ENCODE data around the gene PTRH1. TPM values are rescaled to one million over a fixed set of nuclear protein-coding genes. Genes with fewer than 3 reads are reported as not detected.

Gene PTRH1
- total RNA-seq, 1 experiment from 2014 or later, result 21.8 TPM

DNA sequence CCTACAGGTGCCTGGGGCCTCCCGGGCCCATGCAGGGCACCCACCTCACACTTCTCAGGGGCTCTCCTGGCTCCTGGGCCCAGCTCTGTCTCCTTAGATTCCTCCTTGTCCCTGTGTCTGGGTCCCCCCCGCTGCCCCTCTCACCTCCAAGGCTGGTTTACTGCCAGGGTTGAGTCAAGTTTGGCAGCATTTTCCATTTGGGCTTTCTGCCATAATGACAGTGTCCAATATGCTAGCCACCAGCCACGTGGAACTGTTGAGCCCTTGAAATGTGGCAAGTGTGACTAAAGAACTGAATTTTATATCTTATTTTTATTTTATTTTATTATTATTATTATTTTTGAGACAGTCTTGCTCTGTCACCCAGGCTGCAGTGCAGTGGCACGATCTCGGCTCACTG lies 2.3 kb upstream of the PTRH1 start:
- CTCF ChIA-PET, result no interaction called here
- no TSS peak for BruUV-seq (replicated peaks)
- RAD21 ChIA-PET (ENCODE audit: low non-redundant PET in 1 of 2, low total read pairs in 2 of 2, uncharacterized antibody in 2 of 2, unreplicated experiment in 2 of 2), result no interaction called here
- H3K27ac ChIP-seq (ENCODE audit: low read depth, low read length), result no peak overlapping the region
- H2AFZ ChIP-seq (ENCODE audit: low read depth, low read length, poor library complexity, severe bottlenecking), result no peak overlapping the region
- H3K9me3 ChIP-seq (ENCODE audit: control insufficient read depth in 1 of 2, insufficient read depth in 1 of 2, low read depth in 1 of 2, low read length in 2 of 2), result no peaks in the 10 kb centered on the region
- ATAC-seq (no peak), DNase-seq (ENCODE audit: low read depth, low spot score) (no peak)
- H3K27me3 ChIP-seq (ENCODE audit: insufficient read depth, low read length), result no peaks in the 10 kb centered on the region
- peaks cover 31 to 44% of the 10 kb centered on the region in 2 experiments for H3K4me1 ChIP-seq (ENCODE audit: control insufficient read depth in 1 of 2, insufficient read depth in 2 of 2, low read length in 2 of 2)
- no peaks in the 10 kb centered on the region for H3K9me2 ChIP-seq (ENCODE audit: insufficient read depth)
- no peak overlapping the region for H3K4me2 ChIP-seq (ENCODE audit: low read length)
- H3K9ac ChIP-seq (ENCODE audit: low read length), result no peak overlapping the region
- TF ChIP-seq ZFX (IDR thresholded peaks at IDR 0.05) (no peak), YY1 (IDR thresholded peaks at IDR 0.05; ENCODE audit: extremely low read depth, insufficient replicate concordance, low read depth, low read length) (no peak), EZH2 (IDR thresholded peaks at IDR 0.05) (no peak), SRF (IDR thresholded peaks at IDR 0.05; ENCODE audit: low read depth) (no peak)
- no peaks in the 10 kb centered on the region for H3K36me3 ChIP-seq (ENCODE audit: control insufficient read depth in 1 of 2, insufficient read depth in 2 of 2, low read length in 2 of 2)
- no peak overlapping the region for H3K4me3 ChIP-seq (replicated peaks in 1 of 2; ENCODE audit: low read depth in 1 of 2, low read length in 2 of 2)
- POLR2A ChIA-PET, result no interaction called here
- peaks cover 13% of the 10 kb centered on the region for H3K79me2 ChIP-seq (ENCODE audit: insufficient read depth, low read length)
- H4K20me1 ChIP-seq (ENCODE audit: insufficient read depth), result no peaks in the 10 kb centered on the region
- intact Hi-C loops (cut with micrococcal nuclease), result no loop called here

DNA sequence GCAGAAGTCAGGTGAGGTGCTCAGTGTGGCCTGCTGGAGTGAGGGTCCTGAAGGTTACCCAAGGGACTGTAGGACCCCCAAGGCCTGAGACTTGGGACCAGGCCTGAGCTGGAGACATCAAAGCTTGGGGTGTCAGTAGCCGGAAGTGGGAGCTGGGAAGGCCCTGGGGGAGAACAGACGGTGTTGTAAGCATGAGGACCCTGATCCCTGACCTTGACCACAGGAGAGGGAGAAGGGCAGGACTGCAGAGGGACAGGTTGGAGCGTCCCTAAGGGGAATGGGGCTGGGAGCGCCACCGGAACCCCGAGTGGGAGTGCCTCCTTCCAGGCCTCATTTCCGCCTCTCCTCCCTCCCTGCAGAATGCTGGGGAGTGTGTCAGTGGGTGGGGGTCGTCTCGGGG lies 949 bp upstream of the PTRH1 start:
- Histone ChIP-seq H3K79me2 (ENCODE audit: insufficient read depth, low read length) (peaks cover 13% of the 10 kb centered on the region), H2AFZ (ENCODE audit: low read depth, low read length, poor library complexity, severe bottlenecking) (no peak overlapping the region), H3K4me1 (ENCODE audit: control insufficient read depth in 1 of 2, insufficient read depth in 2 of 2, low read length in 2 of 2) (peaks cover 20 to 31% of the 10 kb centered on the region in 2 experiments), H4K20me1 (ENCODE audit: insufficient read depth) (no peaks in the 10 kb centered on the region), H3K9ac (ENCODE audit: low read length) (peak overlapping the region; percentile 93), H3K9me2 (ENCODE audit: insufficient read depth) (no peaks in the 10 kb centered on the region), H3K9me3 (ENCODE audit: control insufficient read depth in 1 of 2, insufficient read depth in 1 of 2, low read depth in 1 of 2, low read length in 2 of 2) (no peaks in the 10 kb centered on the region), H3K4me3 (replicated peaks in 1 of 2; ENCODE audit: low read depth in 1 of 2, low read length in 2 of 2) (peak overlapping the region; percentile 90 to 92), H3K27ac (ENCODE audit: low read depth, low read length) (peak overlapping the region; percentile 44), H3K4me2 (ENCODE audit: low read length) (peak overlapping the region; percentile 91), H3K27me3 (ENCODE audit: insufficient read depth, low read length) (no peaks in the 10 kb centered on the region), H3K36me3 (ENCODE audit: control insufficient read depth in 1 of 2, insufficient read depth in 2 of 2, low read length in 2 of 2) (peaks cover 0 to 4% of the 10 kb centered on the region in 2 experiments; a peak in 1 of 4 replicates)
- ChIA-PET RAD21 (ENCODE audit: low non-redundant PET in 1 of 2, low total read pairs in 2 of 2, uncharacterized antibody in 2 of 2, unreplicated experiment in 2 of 2) (interaction anchor here in 1 of 2 experiments (1.2 kb wide), 1 partner anchor 19 kb away, joined by 4 read pairs; the partner anchor contains the start of gene TOR2A), CTCF (interaction anchor here (1.0 to 1.5 kb wide), 2 partner anchors 19 to 153 kb away, joined by 3 to 12 read pairs; partner anchors contain the start of gene TOR2A), POLR2A (interaction anchor here (1.2 kb wide), 1 partner anchor 18 kb away, joined by 3 read pairs; no protein-coding TSS in a partner anchor)
- TF ChIP-seq POLR2AphosphoS5 (IDR thresholded peaks at IDR 0.05; ENCODE audit: low read depth, low read length) (no peak), EZH2phosphoT487 (IDR thresholded peaks at IDR 0.05; ENCODE audit: borderline replicate concordance) (no peak), SP1 (IDR thresholded peaks at IDR 0.05; ENCODE audit: low read depth) (no peak), ELF1 (IDR thresholded peaks at IDR 0.05; ENCODE audit: borderline replicate concordance, low read depth) (no peak), ZBTB33 (IDR thresholded peaks at IDR 0.05; ENCODE audit: extremely low read depth, insufficient replicate concordance, low read length) (no peak), YY1 (IDR thresholded peaks at IDR 0.05; ENCODE audit: extremely low read depth, insufficient replicate concordance, low read depth, low read length) (no peak)
- TF ChIP-seq, protein P1, sequence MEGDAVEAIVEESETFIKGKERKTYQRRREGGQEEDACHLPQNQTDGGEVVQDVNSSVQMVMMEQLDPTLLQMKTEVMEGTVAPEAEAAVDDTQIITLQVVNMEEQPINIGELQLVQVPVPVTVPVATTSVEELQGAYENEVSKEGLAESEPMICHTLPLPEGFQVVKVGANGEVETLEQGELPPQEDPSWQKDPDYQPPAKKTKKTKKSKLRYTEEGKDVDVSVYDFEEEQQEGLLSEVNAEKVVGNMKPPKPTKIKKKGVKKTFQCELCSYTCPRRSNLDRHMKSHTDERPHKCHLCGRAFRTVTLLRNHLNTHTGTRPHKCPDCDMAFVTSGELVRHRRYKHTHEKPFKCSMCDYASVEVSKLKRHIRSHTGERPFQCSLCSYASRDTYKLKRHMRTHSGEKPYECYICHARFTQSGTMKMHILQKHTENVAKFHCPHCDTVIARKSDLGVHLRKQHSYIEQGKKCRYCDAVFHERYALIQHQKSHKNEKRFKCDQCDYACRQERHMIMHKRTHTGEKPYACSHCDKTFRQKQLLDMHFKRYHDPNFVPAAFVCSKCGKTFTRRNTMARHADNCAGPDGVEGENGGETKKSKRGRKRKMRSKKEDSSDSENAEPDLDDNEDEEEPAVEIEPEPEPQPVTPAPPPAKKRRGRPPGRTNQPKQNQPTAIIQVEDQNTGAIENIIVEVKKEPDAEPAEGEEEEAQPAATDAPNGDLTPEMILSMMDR (IDR thresholded peaks at IDR 0.05 in 2 of 3, conservative IDR thresholded peaks at IDR 0.05 in 1 of 3; ENCODE audit: borderline replicate concordance in 1 of 3, insufficient read depth in 1 of 3, low read depth in 2 of 3, low read length in 2 of 3), result no peak
- no TSS peak for BruUV-seq (replicated peaks)
- no peak for ATAC-seq
- intact Hi-C loops (cut with micrococcal nuclease), result no loop called here
- DNase-seq (ENCODE audit: low read depth, low spot score), result no peak
